ENCODE measurements around the gene COG4.

Gene COG4

DNA sequence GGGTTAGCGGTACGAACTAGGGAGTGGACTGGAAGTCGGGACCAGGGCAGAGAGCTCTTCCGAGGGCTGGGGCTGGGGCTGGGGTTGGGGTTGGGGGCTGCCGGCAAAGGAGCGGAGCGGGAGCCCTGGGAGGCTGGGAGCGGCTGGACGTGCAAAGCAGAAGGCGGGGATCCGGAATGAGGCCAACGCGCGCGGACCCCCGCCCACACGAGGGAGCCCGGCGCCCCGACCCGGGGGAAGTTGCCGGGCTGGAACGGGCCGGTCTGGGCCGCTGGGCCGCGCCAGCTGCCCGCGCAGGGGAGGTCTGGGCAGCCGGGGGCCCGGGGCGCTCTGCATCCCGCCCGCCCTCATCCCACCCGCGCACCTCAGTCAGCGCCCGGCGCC is 84.8 kb downstream of the COG4 start:
- DNase-seq (ENCODE audit: extremely low spot score, insufficient read length, low read depth), result no peak
- FAIRE-seq, result no peak

DNA sequence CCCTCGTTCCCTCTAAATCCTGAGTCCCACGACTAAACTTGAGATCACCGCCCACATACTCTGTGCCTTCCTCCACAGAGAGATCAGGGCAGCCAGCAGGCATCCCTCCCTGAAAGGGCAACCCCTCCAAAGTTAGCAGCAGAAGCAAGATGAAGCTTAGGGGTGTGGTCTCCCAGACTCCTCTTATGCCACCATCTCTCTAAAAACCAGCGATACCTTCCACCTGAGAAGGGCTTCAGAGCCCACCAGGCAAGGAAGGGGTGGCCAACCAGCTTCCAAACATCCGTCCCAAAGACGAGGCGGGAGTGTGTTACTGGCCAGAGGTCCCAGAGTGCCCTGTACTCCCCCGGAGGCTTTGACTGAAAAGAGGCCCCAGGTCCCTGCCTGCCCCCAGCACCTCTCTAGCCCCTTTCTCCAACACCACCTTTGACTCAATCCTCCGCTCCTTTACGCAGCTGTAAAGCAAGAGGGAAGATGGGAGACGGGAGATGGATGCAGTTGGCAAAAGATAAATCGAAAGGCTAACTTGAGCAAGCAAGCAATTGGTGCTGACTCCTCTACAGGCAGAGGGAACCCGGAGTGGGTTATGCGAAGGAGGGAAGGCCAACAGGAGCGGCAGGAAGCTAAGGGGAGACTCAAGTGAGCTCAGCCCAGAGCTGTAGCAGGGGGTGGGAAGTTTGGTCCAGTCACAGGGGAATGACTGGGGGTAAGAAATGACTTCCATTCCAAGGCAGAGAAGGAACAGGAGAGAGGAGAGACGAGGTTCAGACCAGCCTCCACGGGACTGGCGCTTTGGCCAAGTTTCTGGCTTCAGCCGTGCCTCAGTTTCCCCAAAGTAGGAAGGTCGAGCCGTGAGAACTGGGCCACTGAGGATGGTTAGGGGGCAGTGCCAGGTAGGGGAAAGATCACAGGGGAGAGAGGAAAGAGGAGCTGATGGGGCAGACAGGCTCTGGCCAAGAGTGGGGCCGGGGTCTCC is 85.5 kb downstream of the COG4 start:
- no peak for FAIRE-seq
- no peak for DNase-seq (ENCODE audit: extremely low spot score, insufficient read length, low read depth)

DNA sequence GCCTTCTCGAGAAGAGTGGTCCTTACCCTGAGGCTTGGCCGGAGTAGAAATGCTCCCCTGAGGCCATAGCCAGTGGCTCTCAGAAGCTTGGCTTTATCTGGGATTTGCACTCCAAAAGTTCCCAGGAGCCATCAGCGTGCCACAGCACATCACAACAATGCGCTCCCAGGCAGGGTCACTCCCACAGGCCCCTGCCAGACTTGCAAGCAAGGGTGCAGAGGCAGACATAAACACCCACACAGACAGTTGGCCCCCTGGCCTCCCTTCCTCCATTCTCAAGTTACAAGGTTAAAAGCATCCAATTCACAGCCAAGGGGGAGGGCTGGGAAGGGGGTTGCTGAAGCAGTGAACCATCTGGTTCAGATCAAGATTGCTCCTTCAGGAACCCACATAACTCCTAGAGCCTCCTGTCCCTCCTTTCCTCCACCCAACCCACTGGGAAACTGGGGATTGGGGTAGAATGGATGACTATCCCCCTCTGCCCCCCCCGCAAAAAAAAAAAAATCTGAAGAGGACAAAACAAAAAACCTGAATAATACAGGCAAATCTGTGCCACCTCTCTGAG is 86.3 kb downstream of the COG4 start:
- DNase-seq (ENCODE audit: extremely low spot score, insufficient read length, low read depth) (no peak), FAIRE-seq (no peak)

DNA sequence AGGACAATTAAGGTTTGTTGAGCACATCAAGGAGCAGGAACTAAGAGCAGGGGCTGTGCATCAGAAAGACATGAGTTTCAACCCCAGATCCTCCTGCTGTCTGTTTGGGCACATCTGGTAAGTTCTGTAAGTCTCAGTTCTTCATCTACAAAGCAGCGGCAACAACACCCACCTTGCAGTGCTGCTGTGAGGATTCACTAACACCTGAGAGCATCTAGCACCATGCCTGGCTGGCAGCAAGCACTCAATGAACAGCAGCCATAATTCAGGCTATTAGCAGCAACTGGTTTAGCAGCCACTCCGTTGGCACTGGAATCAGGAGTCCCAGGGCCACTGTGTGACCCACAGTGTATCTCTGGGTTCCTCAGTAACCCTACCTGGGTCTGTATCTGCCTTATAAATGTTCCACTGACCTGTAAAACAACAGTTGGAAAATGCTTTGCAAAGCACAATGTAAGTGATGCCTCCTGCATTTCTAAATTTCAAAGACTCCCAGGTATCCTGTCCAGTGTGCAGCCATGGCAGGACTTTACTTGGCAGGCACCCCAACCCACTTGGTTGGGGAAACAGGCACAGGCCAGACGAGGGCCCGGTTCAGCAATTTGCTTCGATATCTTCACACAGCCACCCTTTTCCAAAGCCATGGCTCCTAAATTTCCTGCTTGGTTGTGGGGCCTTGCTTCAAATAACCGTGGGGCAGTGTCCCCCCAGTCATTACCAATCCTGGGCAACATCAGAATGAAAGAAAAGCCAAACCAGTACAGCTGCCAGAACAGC is 88.7 kb downstream of the COG4 start:
- FAIRE-seq, result no peak
- no peak for DNase-seq (ENCODE audit: extremely low spot score, insufficient read length, low read depth)

DNA sequence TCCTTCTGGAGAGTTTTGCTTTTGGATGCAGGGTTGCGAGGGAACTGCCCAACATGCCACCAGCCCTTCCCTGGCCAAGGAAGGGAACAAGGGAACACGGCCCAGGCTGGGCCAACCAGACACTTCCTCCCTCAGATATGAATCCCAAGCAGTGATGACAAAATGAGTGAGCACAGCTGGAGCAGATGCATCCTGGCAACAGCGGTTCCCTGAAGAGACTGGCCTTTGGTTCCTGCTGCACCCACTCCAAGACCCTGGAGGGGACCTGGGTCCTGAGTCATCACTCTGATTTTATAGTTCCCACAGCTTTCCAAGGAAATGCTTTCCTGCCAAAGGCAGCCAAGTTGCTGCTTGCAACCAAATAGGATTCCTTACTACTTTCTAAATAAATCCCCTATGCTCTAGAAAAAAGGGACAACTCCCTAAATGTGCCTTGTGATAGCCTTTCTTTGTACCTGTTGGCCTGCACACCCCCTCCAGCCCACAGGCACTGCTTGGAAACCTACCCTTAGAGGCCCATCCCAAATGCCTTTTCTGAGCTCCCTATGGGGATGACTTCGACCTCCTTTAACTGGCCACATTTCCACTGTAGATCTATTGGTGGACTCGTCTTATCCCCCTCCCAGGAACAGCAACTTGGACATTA is 89.8 kb downstream of the COG4 start:
- DNase-seq (ENCODE audit: extremely low spot score, insufficient read length, low read depth) (no peak), FAIRE-seq (no peak)

GRCh38 chr16:70432723-70433457 is 90.5 kb downstream of the COG4 start:
- FAIRE-seq (peak; percentile 82), DNase-seq (ENCODE audit: extremely low spot score, insufficient read length, low read depth) (no peak)

DNA sequence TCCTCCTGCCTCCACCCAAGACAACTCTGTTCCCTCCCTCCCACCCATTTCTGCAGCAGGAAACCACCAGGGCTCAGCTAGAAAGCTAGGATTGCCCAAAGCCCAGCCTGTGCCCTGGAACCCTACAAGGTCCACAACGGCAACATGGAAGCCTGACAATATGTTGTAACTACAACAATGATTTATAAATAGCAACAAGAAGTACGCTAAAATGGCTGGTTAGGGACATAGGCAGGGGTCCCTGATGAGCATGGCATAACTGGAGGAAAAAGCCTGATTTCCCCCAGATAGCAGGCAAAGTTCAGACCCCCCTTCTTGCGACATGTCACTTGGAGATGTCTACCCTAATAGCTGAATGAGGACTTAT is 91.0 kb downstream of the COG4 start:
- no peak for FAIRE-seq
- DNase-seq (ENCODE audit: extremely low spot score, insufficient read length, low read depth), result no peak

DNA sequence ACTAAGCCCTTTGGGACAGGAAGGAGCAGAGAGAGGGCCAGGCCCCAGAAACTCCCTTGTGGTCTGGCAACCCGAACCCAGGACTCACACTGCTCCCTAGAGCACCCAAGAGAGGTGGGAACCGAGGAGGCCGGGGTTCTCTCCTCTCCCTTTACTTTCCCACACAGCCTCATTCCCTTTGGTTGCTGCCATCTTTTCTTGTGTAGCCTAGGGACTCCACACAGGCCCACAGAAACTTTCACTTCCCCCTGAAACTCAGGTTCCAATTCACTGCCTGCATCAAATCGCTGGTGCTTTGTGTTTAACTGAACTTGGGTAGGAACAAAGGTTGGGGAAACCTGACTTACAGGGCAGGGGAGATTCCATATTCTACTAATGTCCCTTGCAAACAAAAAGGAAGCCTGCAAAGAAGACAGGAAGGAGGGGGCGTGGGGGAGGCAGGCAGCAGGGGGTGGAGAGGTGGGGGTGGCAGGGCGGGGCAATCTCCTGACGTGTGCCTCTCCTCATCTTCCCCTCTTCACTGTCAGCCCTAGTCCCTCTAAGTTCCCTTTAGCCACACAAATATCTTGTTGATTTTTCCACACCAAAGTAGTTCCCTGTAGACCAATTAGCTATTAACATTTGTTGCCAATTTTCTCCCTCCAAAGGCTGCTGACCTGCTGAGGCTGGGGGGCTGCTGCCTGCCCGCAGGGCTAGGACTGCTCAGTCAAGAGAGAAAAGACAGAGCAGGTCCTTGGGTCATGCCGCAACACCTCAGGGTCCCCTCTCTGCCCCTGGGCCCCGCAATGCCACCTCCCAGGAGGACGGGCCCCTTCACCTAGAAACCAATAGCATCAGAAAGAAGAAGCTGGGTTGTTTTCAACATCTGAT is 92.5 kb downstream of the COG4 start:
- peak; percentile 91 for FAIRE-seq
- DNase-seq (ENCODE audit: extremely low spot score, insufficient read length, low read depth), result no peak

All from GM18507 (cell line).